Thyroid gland (tissue), 4 donors: ENCODE results near the gene ABCB1.

Experiments
- CTCF ChIP-seq, 6 experiments: fragments of 200-600 bp in 3 of 6; fragments of 450-650 bp in 3 of 6; sonication (generic) in 3 of 6; IDR thresholded peaks; one replicate each; pipeline ENCODE4 v1.5.1; 2016 to 2019; ENCODE audit warnings: antibody characterized with exemption in 6 of 6, mild to moderate bottlenecking in 2 of 6, inconsistent platforms in 1 of 6, moderate library complexity in 1 of 6
- POLR2A ChIP-seq, 2 donors: fragments of 450-650 bp; IDR thresholded peaks; one replicate each; pipeline ENCODE4 v1.6.1; 2017; ENCODE audit warnings: antibody characterized with exemption in 2 of 2, mild to moderate bottlenecking in 2 of 2, moderate library complexity in 1 of 2

GRCh38 chr7:87534072-87534471 lies 66.6 kb downstream of the ABCB1 start:
- TF ChIP-seq CTCF (IDR thresholded peaks at IDR 0.05) = no peak
- TF ChIP-seq POLR2A (IDR thresholded peaks at IDR 0.05) = no peak
